HEK293 (cell line): ENCODE results near the gene KRTDAP.
A peak's percentile ranks its signal among the peaks of the same experiment; 100 is the strongest.

ENCODE experiments used
- CTCF ChIA-PET: fragments of 350-600 bp; formaldehyde crosslinking; extraction: SDS; loops from one replicate; lab custom pipeline; 2021; ENCODE audit warnings: antibody characterized with exemption; lab: Yijun Ruan, JAX
- POLR2A ChIA-PET: fragments of 300-600 bp; formaldehyde crosslinking; extraction: SDS; loops from one replicate; lab custom pipeline; 2020; ENCODE audit warnings: antibody characterized with exemption, inconsistent platforms; lab: Yijun Ruan, JAX
- H3K27ac ChIP-seq: fragments of 200-500 bp; sonication (Bioruptor generic); 2 replicates; pipeline ENCODE4 v1.5.1; 2014; ENCODE audit warnings: low read depth, low read length, control low read depth, inconsistent platforms; ENCODE audit errors: extremely low read depth
- H3K36me3 ChIP-seq, 2 experiments: fragments of 200-500 bp in 1 of 2; sonication (Bioruptor generic) in 1 of 2; 1 replicate in 1 of 2; 2 replicates in 1 of 2; pipeline ENCODE4 v1.5.1; 2014 to 2017; ENCODE audit warnings: inconsistent platforms in 2 of 2, low read length in 2 of 2; ENCODE audit not compliant: control insufficient read depth in 2 of 2, insufficient read depth in 1 of 2
- H3K4me1 ChIP-seq: fragments of 200-500 bp; sonication (Bioruptor generic); 2 replicates; pipeline ENCODE4 v1.5.1; 2014; ENCODE audit warnings: mild to moderate bottlenecking, low read length, inconsistent platforms; ENCODE audit not compliant: control insufficient read depth, insufficient read depth
- H3K4me3 ChIP-seq: 2 replicates; pipeline ENCODE4 v1.5.1; 2011; ENCODE audit warnings: low read depth, mild to moderate bottlenecking, control low read depth, low read length, moderate library complexity
- H3K9me3 ChIP-seq: fragments of 200-500 bp; sonication (Bioruptor generic); 2 replicates; pipeline ENCODE4 v1.5.1; 2014; ENCODE audit warnings: low read depth, low read length, inconsistent platforms; ENCODE audit not compliant: control insufficient read depth, insufficient read depth
- GLIS1 ChIP-seq: fragments of 450-650 bp; formaldehyde crosslinking; IDR thresholded peaks from 2 replicates; pipeline ENCODE4 v1.5.1; 2016; ENCODE audit warnings: missing biosample characterization, missing genetic modification characterization
- KLF1 ChIP-seq: fragments of 450-650 bp; formaldehyde crosslinking; IDR thresholded peaks from 2 replicates; pipeline ENCODE4 v1.5.1; 2016; ENCODE audit warnings: missing biosample characterization, missing genetic modification characterization
- SCRT2 ChIP-seq: fragments of 450-650 bp; formaldehyde crosslinking; IDR thresholded peaks from 2 replicates; pipeline ENCODE4 v1.5.1; 2016; ENCODE audit warnings: missing biosample characterization, missing genetic modification characterization
- ZBTB17 ChIP-seq: fragments of 450-650 bp; formaldehyde crosslinking; IDR thresholded peaks from 2 replicates; pipeline ENCODE4 v1.5.1; 2016; ENCODE audit warnings: missing biosample characterization, missing genetic modification characterization
- ZFHX2 ChIP-seq: fragments of 450-650 bp; formaldehyde crosslinking; conservative IDR thresholded peaks from 2 replicates; pipeline ENCODE4 v1.5.1; 2016; ENCODE audit warnings: missing biosample characterization, missing genetic modification characterization
- ZNF121 ChIP-seq: fragments of 450-650 bp; formaldehyde crosslinking; IDR thresholded peaks from 2 replicates; pipeline ENCODE4 v1.5.1; 2016; ENCODE audit warnings: missing biosample characterization, missing genetic modification characterization
- ZNF146 ChIP-seq: fragments of 450-650 bp; formaldehyde crosslinking; IDR thresholded peaks from 2 replicates; pipeline ENCODE4 v1.5.1; 2016; ENCODE audit warnings: missing biosample characterization, missing genetic modification characterization
- ZNF157 ChIP-seq: fragments of 450-650 bp; formaldehyde crosslinking; IDR thresholded peaks from 2 replicates; pipeline ENCODE4 v1.5.1; 2016; ENCODE audit warnings: missing biosample characterization, missing genetic modification characterization
- ZNF19 ChIP-seq: fragments of 450-650 bp; formaldehyde crosslinking; IDR thresholded peaks from 2 replicates; pipeline ENCODE4; 2016; ENCODE audit warnings: missing biosample characterization, missing genetic modification characterization, low read depth
- ZNF473 ChIP-seq: fragments of 450-650 bp; formaldehyde crosslinking; IDR thresholded peaks from 2 replicates; pipeline ENCODE4 v1.5.1; 2017; ENCODE audit warnings: missing biosample characterization, missing genetic modification characterization
- ZNF529 ChIP-seq: fragments of 450-650 bp; formaldehyde crosslinking; IDR thresholded peaks from 2 replicates; pipeline ENCODE4 v1.5.1; 2017; ENCODE audit warnings: missing genetic modification characterization, missing biosample characterization; ENCODE audit not compliant: insufficient replicate concordance
- ZNF624 ChIP-seq: fragments of 450-650 bp; formaldehyde crosslinking; IDR thresholded peaks from 2 replicates; pipeline ENCODE4 v1.5.1; 2017; ENCODE audit warnings: missing biosample characterization, missing genetic modification characterization
- ZSCAN16 ChIP-seq: fragments of 450-650 bp; formaldehyde crosslinking; IDR thresholded peaks from 2 replicates; pipeline ENCODE4 v1.5.1; 2016; ENCODE audit warnings: missing biosample characterization, missing genetic modification characterization
- TF ChIP-seq, protein P1 (sequence below): fragments of 450-650 bp; formaldehyde crosslinking; IDR thresholded peaks from 2 replicates; pipeline ENCODE4 v1.5.1; 2016; ENCODE audit warnings: missing biosample characterization, missing genetic modification characterization, low read depth
- TF ChIP-seq, protein P2 (sequence below): fragments of 450-650 bp; formaldehyde crosslinking; IDR thresholded peaks from 2 replicates; pipeline ENCODE4 v1.5.1; 2016; ENCODE audit warnings: missing biosample characterization, missing genetic modification characterization
- TF ChIP-seq, protein P3 (sequence below): fragments of 450-650 bp; IDR thresholded peaks from 2 replicates; pipeline ENCODE4 v1.5.1; 2018; ENCODE audit warnings: missing biosample characterization, mild to moderate bottlenecking, missing genetic modification characterization
- TF ChIP-seq, protein P4 (sequence below): fragments of 450-650 bp; formaldehyde crosslinking; IDR thresholded peaks from 2 replicates; pipeline ENCODE4 v1.5.1; 2016; ENCODE audit warnings: missing biosample characterization, missing genetic modification characterization

The KRTDAP gene

DNA sequence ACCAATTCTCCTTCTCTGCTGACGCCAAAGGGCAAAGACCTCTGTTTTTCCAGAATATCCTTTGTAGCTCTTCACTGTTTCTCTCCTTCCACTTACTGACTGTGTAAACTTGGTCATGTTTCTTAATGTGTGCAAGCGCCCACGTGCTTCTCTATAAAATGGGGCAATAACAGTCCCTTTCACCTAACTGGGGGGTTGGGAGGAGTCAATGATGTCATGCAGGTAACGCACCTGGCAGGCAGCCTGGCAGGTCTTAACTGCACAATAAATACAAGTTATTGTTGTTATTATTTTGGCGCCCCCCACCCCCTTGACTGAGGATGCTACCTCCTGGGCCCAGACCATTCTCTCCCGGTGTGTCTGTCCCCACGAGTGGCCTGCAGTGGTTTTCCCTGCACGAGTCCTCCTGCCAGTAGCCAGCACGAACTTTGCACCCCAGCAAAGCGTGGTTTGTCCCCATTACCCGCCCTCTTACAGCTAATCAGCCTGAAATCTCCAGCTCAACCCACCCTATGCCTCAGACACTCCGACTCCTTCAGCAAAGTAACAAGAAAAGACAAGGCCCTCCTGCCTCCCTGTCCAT lies 32.6 kb upstream of the KRTDAP start:
- no peaks in the 10 kb centered on the region for H3K9me3 ChIP-seq
- H3K27ac ChIP-seq: no peak overlapping the region
- H3K4me3 ChIP-seq: no peak overlapping the region
- 0 out of 2 replicates have a peak, but pooled peaks cover 3% of the 10 kb centered on the region for H3K4me1 ChIP-seq
- TF ChIP-seq ZNF473 (no peak), ZFHX2 (tag by site-specific recombination) (0 out of 2 replicates have a peak, but pooled peaks have one; percentile 7)
- TF ChIP-seq, protein P1, sequence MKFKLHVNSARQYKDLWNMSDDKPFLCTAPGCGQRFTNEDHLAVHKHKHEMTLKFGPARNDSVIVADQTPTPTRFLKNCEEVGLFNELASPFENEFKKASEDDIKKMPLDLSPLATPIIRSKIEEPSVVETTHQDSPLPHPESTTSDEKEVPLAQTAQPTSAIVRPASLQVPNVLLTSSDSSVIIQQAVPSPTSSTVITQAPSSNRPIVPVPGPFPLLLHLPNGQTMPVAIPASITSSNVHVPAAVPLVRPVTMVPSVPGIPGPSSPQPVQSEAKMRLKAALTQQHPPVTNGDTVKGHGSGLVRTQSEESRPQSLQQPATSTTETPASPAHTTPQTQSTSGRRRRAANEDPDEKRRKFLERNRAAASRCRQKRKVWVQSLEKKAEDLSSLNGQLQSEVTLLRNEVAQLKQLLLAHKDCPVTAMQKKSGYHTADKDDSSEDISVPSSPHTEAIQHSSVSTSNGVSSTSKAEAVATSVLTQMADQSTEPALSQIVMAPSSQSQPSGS (tag by site-specific recombination): peak; percentile 35; the same call in 1 of the 2 replicates
- TF ChIP-seq, protein P2, sequence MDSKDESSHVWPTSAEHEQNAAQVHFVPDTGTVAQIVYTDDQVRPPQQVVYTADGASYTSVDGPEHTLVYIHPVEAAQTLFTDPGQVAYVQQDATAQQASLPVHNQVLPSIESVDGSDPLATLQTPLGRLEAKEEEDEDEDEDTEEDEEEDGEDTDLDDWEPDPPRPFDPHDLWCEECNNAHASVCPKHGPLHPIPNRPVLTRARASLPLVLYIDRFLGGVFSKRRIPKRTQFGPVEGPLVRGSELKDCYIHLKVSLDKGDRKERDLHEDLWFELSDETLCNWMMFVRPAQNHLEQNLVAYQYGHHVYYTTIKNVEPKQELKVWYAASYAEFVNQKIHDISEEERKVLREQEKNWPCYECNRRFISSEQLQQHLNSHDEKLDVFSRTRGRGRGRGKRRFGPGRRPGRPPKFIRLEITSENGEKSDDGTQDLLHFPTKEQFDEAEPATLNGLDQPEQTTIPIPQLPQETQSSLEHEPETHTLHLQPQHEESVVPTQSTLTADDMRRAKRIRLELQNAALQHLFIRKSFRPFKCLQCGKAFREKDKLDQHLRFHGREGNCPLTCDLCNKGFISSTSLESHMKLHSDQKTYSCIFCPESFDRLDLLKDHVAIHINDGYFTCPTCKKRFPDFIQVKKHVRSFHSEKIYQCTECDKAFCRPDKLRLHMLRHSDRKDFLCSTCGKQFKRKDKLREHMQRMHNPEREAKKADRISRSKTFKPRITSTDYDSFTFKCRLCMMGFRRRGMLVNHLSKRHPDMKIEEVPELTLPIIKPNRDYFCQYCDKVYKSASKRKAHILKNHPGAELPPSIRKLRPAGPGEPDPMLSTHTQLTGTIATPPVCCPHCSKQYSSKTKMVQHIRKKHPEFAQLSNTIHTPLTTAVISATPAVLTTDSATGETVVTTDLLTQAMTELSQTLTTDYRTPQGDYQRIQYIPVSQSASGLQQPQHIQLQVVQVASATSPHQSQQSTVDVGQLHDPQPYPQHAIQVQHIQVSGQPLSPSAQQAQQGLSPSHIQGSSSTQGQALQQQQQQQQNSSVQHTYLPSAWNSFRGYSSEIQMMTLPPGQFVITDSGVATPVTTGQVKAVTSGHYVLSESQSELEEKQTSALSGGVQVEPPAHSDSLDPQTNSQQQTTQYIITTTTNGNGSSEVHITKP: peak; percentile 47; the same call in 1 of the 2 replicates
- TF ChIP-seq, all 188 proteins: peak for 3
- ChIA-PET POLR2A (no interaction called here), CTCF (interaction anchor here (0.7 to 6.6 kb wide), 3 partner anchors 13 to 235 kb away, joined by 4 to 86 read pairs (median 4); no protein-coding TSS in a partner anchor)
- no peaks in the 10 kb centered on the region; a peak in 1 of 3 replicates for H3K36me3 ChIP-seq

DNA sequence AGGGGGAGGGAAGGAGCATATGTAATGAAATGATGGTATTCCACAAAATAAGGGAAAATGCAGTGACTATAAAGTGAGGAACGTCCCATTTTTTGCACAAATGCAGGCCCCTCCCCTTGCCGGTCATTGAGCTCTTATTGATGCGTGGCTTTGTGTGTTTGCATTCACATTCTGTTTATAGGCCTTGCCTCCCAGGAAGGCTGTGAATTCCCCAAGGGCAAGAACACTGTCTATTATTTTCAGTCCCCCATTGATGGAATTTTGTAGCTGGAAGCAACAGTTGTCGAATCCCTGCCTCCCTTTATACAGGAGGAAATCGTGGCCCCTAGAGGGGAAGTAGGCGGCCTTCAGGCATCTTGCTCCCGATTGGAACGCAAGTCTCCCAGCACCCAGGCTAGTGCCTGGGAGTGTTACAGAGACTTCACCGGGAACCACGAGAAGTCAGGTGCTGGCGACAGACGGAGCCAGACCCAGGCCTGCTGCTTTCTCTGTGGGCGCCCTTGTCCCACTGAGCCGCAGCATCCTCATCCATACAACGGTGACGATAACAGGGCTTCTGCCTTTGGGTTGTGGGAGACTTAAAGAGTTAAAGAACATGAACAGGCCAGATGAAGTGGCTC lies 31.0 kb upstream of the KRTDAP start:
- Histone ChIP-seq H3K9me3 (no peaks in the 10 kb centered on the region), H3K36me3 (no peaks in the 10 kb centered on the region; a peak in 1 of 3 replicates), H3K4me3 (no peak overlapping the region)
- CTCF ChIA-PET: interaction anchor here (0.9 to 6.6 kb wide), 5 partner anchors 12 to 70 kb away, joined by 3 to 86 read pairs (median 3); no protein-coding TSS in a partner anchor
- TF ChIP-seq SCRT2 (tag by site-specific recombination) (peak; percentile 71), GLIS1 (0 out of 2 replicates have a peak, but pooled peaks have one; percentile 8), ZNF146 (tag by site-specific recombination) (no peak), ZNF157 (tag by site-specific recombination) (no peak), ZNF529 (tag by site-specific recombination) (no peak), ZSCAN16 (tag by site-specific recombination) (no peak), ZNF624 (tag by site-specific recombination) (no peak)
- TF ChIP-seq, all 188 proteins: peak for 2
- POLR2A ChIA-PET: no interaction called here
- Histone ChIP-seq H3K27ac (no peak overlapping the region), H3K4me1 (0 out of 2 replicates have a peak, but pooled peaks cover 3% of the 10 kb centered on the region)

DNA sequence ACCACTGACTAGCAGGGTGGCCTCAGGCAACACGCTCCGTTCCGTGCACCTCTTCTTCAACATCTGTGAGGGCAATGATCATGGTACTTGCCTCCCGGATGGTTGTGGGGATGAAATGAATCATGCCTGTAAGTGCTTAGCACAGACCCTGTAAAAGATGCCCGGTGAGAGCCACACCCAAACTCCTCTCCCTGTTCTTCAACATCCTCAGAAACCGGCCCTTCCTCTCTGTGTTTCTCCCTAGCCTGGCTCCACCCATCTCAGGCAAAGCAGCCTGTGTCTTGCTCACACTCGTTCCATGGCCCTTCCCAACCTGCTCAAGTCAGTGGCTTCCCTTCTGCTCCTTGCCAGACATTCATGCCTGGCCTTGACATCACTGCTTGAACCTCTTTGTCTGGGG lies 29.0 kb upstream of the KRTDAP start:
- CTCF ChIA-PET: interaction anchor here (1.1 to 6.6 kb wide), 3 partner anchors 10 to 24 kb away, joined by 4 to 86 read pairs (median 7); no protein-coding TSS in a partner anchor
- no peaks in the 10 kb centered on the region for H3K9me3 ChIP-seq
- no peak overlapping the region for H3K4me3 ChIP-seq
- TF ChIP-seq, protein P3, sequence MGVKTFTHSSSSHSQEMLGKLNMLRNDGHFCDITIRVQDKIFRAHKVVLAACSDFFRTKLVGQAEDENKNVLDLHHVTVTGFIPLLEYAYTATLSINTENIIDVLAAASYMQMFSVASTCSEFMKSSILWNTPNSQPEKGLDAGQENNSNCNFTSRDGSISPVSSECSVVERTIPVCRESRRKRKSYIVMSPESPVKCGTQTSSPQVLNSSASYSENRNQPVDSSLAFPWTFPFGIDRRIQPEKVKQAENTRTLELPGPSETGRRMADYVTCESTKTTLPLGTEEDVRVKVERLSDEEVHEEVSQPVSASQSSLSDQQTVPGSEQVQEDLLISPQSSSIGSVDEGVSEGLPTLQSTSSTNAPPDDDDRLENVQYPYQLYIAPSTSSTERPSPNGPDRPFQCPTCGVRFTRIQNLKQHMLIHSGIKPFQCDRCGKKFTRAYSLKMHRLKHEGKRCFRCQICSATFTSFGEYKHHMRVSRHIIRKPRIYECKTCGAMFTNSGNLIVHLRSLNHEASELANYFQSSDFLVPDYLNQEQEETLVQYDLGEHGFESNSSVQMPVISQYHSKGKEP (tag by site-specific recombination): no peak
- TF ChIP-seq ZBTB17 (0 out of 2 replicates have a peak, but pooled peaks have one; percentile 14), ZNF19 (tag by site-specific recombination) (no peak), KLF1 (tag by site-specific recombination) (peak; percentile 62), ZNF121 (tag by site-specific recombination) (no peak)
- TF ChIP-seq, protein P4, sequence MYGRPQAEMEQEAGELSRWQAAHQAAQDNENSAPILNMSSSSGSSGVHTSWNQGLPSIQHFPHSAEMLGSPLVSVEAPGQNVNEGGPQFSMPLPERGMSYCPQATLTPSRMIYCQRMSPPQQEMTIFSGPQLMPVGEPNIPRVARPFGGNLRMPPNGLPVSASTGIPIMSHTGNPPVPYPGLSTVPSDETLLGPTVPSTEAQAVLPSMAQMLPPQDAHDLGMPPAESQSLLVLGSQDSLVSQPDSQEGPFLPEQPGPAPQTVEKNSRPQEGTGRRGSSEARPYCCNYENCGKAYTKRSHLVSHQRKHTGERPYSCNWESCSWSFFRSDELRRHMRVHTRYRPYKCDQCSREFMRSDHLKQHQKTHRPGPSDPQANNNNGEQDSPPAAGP (tag by site-specific recombination): peak; percentile 35; the same call in 1 of the 2 replicates
- H3K36me3 ChIP-seq: no peaks in the 10 kb centered on the region; a peak in 1 of 3 replicates
- POLR2A ChIA-PET: no interaction called here
- H3K27ac ChIP-seq: no peak overlapping the region
- H3K4me1 ChIP-seq: 0 out of 2 replicates have a peak, but pooled peaks cover 3% of the 10 kb centered on the region
